ENCODE results near the gene BTF3L4.

BTF3L4 gene

DNA sequence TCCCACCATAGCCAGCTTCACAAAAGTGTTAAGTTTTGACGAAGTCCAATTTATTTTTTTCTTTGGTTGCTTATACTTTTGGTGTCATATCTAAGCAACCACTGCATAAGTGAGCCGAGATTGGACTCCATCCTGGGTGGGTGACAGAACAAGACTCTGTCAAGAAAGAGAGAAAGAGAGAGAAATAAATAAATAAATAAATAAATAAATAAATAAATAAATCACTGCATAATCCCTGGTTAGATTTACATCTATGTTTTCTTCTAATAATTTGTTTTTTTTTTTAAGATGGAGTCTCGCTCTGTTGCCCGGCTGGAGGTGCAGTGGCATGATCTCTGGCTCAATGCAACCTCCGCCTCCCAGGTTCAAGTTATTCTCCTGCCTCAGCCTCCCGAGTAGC, 67.5 kb downstream of the BTF3L4 start:
- no peak for DNase-seq (ENCODE audit: low read depth)
- TF ChIP-seq, protein P1, sequence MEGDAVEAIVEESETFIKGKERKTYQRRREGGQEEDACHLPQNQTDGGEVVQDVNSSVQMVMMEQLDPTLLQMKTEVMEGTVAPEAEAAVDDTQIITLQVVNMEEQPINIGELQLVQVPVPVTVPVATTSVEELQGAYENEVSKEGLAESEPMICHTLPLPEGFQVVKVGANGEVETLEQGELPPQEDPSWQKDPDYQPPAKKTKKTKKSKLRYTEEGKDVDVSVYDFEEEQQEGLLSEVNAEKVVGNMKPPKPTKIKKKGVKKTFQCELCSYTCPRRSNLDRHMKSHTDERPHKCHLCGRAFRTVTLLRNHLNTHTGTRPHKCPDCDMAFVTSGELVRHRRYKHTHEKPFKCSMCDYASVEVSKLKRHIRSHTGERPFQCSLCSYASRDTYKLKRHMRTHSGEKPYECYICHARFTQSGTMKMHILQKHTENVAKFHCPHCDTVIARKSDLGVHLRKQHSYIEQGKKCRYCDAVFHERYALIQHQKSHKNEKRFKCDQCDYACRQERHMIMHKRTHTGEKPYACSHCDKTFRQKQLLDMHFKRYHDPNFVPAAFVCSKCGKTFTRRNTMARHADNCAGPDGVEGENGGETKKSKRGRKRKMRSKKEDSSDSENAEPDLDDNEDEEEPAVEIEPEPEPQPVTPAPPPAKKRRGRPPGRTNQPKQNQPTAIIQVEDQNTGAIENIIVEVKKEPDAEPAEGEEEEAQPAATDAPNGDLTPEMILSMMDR (IDR thresholded peaks at IDR 0.05; ENCODE audit: insufficient read depth, low read depth, low read length, missing control alignments) = no peak

GRCh38 chr1:52125736-52126359, 69.8 kb downstream of the BTF3L4 start:
- H3K4me3 ChIP-seq (ENCODE audit: low read depth, low read length) = no peak overlapping the region
- no peak for DNase-seq (ENCODE audit: low read depth)
- TF ChIP-seq, protein P1 (IDR thresholded peaks at IDR 0.05; ENCODE audit: insufficient read depth, low read depth, low read length, missing control alignments) = no peak

More for the DNA sequence above, 67.5 kb downstream of the BTF3L4 start:
- no peak overlapping the region for H3K4me3 ChIP-seq (ENCODE audit: low read depth, low read length)

DNA sequence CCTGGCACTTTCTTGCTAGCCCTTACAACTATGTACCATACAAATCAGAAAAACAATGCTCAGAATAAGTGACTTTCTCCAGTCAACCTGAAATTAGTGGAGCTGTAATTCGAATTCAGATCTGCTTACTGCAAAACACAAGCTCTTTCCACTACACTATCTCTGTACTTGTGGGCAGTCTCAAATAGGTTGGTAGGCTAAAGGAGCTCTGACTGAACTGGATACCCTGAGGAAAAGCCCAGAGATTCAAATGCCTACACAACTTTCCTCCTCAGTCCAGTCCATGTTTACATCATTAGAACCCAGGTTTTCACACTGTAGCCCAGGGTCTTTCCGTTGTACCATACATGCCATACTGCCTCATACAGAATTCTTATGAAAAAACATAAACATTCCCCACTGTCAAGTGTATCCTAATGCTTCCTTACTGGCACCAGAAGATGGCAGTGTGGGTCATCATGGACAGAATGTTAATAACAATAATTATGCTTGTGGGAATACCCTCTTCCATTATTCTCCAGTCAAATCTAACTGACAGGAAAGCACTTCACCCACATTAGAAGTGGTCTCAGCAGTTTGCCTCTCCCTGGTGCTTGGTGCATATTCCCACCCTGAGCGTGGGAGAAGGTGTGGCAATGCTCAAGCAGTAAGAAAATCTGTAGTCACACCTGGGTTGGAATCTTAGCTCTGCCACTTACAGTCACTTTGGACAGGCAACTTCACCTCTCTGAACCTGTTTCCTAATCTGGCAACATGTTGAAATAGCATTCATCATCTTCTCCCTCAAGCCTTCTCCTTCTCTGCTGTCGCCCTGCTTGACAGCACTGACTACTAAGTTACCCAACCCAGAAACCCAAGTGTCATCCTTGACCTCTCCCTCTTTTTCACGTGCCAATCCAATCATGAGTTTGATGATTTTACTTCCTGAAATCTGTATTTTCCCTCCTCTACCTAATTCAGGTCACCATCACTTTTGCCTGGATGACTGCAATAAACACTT, 71.4 kb downstream of the BTF3L4 start:
- H3K4me3 ChIP-seq (ENCODE audit: low read depth, low read length) = no peak overlapping the region
- DNase-seq (ENCODE audit: low read depth) = peak; percentile 50
- TF ChIP-seq, protein P1 (IDR thresholded peaks at IDR 0.05; ENCODE audit: insufficient read depth, low read depth, low read length, missing control alignments) = peak; percentile 46

GRCh38 chr1:52139817-52140540, 83.9 kb downstream of the BTF3L4 start:
- TF ChIP-seq, protein P1 (IDR thresholded peaks at IDR 0.05; ENCODE audit: insufficient read depth, low read depth, low read length, missing control alignments) = no peak
- peak; percentile 78 for DNase-seq (ENCODE audit: low read depth)
- no peak overlapping the region for H3K4me3 ChIP-seq (ENCODE audit: low read depth, low read length)

All from GM12865 (cell line).